Right renal cortex interstitium (tissue), 3 donors: ENCODE measurements around the gene SOS1. TPM values are rescaled to one million over a fixed set of nuclear protein-coding genes. Genes with fewer than 3 reads are reported as not detected.
"Not testable (repeated sequence)": the region's sequence is repeated elsewhere in the genome, so short reads cannot be mapped to it uniquely, and the experiment has no call there.

ENCODE experiments used
- DNase-seq, 3 donors: peaks; one replicate each; pipeline ENCODE4 v3.0.0-alpha.2; 2013; ENCODE audit warnings: low read depth in 3 of 3, low spot score in 2 of 3
- polyA plus RNA-seq, 3 donors: library from polyadenylated mRNA; unstranded; fragments of 120-200 nt; gene quantifications; one replicate each; pipeline ENCODE4 v1.2.1, GENCODE V29; 2013; ENCODE audit not compliant: insufficient read length in 3 of 3

The SOS1 gene
- polyA plus RNA-seq = 10 to 100 TPM; 45.9 to 57.1 (median 47.5) TPM

DNA sequence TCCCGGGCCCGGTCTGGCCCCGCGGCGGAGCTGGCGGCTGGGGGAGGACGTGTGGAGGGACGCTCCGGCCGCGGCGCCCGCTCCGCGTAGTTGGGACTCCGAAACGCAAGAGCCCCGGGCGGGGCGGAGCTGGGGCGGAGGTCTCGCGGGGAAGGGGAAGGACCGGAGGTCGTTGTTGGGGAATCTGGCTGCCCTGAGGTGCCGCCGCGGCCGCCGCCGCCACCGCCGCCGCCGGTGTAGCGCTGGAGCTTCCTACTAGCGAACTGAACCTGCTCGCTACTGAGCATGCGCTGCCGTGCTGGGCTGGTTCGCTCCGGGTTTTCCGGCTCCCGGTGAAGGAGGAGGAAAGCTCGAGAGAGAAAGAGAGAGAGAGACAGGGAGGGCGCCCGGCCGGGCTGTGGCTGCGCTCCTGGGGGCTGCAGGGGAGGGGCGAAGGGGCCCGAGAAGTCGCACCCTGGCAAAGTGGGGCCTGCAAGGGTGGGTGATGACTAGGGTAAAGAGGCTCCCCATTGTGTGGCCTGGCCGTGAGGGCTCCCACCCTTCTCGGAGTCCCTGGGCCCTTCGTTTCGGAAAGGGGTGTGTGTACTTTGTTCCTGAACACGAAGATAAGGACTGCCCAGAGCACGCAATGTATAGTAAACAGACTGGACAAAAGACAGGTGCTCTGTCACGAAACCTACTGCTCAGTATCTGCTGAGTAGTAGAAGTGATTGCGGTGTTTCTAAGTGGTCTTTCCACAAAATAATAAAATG, at the start of gene SOS1:
TSS of gene SOS1 (minus strand) at position 281 of the 752 bp plus-strand sequence. CDS start 629 bp downstream, outside the sequence.
- DNase-seq = peak; percentile 90 to 91 (median 90)

- DNase-seq = no peak
Observed at GRCh38 chr2:39164089-39164488, 43.2 kb upstream of the SOS1 start.

GRCh38 chr2:39160982-39161381, 40.1 kb upstream of the SOS1 start:
- no peak for DNase-seq

DNA sequence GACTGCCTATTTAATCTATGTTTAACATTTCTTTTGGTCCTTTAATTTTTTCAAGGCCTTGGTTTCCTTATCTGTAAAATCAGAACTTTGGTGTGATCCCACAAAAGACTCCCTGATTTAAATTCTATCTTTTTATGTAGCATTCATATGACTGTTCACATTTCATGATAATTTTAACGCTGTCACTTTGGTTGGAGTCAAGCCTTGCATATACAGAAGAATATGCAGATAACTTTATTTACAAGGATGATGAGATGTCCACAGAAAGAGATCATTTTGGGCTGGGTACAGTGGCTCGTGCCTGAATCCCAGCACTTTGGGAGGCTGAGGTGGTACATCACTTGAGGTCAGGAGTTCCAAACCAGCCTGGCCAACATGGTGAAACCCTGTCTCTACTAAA, 38.4 kb upstream of the SOS1 start:
- DNase-seq = no peak

GRCh38 chr2:39158351-39158750, 37.5 kb upstream of the SOS1 start:
- no peak for DNase-seq

DNA sequence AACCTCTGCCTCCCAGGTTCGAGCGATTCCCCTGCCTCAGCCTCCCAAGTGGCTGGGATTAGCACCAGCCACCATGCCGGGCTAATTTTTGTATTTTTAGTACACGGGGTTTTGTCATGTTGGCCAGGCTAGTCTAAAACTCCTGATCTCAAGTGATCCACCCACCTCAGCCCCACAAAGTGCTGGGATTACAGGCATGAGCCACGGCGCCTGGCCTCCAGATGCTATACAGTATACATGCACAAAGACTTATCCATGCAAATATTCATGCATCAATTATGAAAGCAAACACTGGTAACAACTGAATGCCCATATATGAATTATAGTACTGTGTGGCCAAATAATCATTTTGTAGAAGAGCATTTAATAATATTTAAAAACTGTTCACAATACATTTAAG, 36.0 kb upstream of the SOS1 start:
- DNase-seq = no peak

- no peak for DNase-seq
Observed at GRCh38 chr2:39156107-39156506, 35.3 kb upstream of the SOS1 start.

- DNase-seq = not testable (repeated sequence)
Observed at GRCh38 chr2:39155573-39155972, 34.7 kb upstream of the SOS1 start.

- DNase-seq = no peak
Observed at GRCh38 chr2:39154944-39155343, 34.1 kb upstream of the SOS1 start.

DNA sequence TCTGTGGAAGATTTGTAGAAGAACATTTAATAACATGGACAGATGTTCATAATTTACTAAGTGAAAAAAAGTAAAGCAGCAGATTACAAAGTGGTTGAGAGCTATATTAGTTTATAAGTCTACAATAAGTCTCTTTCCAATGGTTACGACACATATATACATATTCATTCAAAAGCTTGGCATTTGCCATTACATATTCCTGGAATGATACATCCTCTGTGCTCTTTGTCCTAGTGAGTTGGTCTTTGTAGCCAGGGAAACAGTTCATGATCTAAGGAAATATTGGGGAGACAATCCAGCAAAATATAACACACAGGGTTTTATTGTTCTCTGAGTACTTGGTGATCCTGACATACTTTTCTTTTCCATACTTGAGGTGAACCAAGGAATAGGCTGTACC, 32.5 kb upstream of the SOS1 start:
- DNase-seq = no peak

GRCh38 chr2:39152504-39152903, 31.7 kb upstream of the SOS1 start:
- no peak for DNase-seq

DNA sequence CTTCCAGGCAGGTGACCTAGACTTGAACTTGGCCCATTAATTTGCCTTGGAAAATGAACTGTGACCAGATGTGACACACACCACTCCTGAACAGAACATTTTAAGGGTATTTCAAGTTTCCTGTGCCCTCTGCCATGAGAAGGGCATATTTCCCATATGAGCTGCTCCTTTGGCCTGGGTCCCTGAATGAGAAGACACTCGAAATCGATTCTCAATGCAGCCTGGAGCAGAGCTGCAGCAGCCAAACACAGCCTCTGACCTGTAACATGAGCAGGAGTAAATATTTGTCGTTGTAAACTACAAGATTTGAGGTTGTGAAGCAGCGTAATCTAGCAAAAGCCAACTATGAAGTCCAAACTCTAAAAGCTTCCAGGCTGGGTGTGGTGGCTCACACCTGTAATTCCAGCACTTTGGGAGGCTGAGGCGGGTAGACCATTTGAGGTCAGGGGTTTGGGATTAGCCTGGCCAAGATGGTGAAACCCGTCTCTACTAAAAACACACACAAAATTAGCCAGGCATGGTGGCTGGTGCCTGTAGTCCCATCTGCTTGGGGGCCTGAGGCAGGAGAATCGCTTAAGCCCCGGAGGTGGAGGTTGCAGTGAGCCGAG, 30.1 kb upstream of the SOS1 start:
- no peak for DNase-seq

GRCh38 chr2:39150102-39150562, 29.3 kb upstream of the SOS1 start:
- DNase-seq = no peak

- DNase-seq = no peak
Observed at GRCh38 chr2:39146630-39147029, 25.8 kb upstream of the SOS1 start.

DNA sequence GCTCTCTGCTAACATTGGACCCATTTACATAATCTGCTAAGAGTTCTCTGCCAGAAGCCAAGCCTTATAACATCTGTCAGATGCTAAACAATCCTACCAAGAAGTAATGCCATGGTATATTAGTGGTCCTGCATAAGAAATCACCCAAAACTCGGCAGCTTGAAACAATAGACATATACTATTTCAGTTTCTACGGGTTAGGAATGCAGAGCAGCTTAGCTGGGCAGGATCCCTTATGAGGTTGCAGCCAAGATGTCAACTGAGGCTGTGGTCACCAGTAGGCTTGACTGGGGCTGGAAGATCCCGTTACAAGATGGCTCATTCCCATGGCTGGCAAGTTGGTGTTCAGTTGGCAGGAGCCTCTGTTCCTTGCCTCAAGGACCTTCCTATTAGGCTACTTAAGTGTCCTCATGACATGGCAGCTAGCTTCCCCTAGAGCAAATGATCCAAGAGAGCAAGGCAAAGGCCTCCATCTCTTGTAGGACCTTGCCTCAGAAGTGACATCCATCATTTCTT, 25.1 kb upstream of the SOS1 start:
- DNase-seq = no peak

GRCh38 chr2:39144416-39144815, 23.6 kb upstream of the SOS1 start:
- DNase-seq = no peak

DNA sequence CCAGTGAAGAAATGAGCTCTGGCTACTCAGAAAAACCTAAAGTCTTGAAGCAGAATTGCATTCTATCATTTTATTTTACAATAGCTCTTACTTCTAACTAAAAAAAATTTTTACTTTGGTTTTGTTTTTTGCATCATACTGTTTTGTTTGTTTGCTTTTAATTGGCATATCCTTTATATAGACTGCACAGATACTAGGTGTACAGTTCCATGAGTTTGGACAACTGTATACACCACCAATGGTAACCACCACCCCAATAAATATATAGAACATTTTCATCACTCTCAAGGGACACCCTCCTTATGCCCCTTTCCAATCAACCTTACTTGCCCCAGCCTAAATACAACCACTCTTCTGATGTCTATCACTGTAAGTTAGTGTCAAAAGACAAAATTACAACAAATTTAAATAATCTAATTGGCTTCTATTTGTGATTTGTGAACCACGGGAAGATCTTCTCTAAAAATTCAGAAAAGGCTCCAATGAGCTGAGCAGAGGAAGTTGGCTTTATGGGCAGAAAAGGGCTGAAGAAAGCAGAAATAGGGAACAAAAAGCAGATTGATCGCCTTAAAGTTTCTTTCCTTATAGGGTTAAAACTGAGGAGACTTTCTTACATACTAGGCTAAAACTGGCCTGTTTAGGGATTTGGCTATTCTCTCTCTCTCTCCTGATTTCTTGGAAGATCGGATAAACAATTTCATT, 22.2 kb upstream of the SOS1 start:
- no peak for DNase-seq

DNA sequence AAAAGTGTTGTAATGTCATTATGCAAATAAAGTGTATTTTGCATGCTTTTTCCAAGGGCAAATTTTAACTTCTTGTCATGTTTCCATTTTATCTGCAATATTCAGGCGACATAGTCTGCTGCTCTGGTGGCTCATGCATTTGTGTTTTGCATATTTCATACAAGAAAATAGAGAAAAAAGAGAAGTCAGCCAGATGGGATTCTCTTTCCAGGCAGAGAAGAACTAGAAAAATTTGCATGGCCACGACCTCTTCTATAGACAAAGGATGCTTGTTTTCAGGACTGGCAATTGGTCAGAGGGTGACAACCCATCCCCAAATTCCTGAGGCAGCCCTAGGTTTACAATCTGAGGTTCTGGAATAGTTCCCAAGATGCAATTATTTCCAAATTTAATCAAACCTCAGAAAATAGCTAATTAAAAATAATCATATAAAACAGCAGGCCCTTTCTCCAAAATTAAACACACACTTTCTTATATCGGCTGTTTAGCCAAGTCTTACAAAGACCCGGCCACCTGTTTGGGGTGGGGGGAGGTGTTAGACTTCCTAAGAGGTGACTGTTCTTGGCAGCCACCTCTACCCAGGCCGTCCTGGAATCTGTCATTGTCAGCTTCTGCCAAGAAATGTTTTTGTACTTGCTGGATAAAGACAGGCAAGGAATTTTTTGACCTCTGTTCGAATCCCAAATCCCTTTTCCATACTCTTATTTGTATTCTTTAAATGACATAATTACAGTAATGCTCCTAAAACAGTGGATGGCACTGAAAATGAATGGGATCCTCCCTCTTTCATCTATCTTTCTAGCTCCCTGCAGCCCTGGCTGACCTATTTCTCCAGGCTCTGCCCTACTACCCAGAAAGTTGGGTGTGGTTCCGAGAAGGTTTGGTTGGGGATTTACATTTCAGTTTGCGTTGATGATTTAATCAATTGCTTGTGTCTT, 20.8 kb upstream of the SOS1 start:
- no peak for DNase-seq

DNA sequence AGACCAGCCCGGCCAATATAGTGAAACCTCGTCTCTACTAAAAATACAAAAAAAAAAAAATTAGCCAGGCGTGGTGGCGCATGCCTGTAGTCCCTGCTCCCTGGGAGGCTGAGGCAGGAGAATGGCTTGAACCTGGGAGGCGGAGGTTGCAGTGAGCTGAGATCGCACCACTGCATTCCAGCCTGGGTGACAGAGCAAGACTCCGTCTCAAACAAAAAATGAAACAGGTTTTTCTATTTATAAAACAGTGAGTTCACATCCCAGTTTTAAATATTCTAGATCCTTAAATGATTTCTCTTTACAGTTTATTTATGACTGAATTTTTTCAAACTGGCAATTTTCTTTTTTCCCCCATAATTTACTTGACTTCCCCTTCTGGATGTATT, 20.1 kb upstream of the SOS1 start:
- not testable (repeated sequence) for DNase-seq

DNA sequence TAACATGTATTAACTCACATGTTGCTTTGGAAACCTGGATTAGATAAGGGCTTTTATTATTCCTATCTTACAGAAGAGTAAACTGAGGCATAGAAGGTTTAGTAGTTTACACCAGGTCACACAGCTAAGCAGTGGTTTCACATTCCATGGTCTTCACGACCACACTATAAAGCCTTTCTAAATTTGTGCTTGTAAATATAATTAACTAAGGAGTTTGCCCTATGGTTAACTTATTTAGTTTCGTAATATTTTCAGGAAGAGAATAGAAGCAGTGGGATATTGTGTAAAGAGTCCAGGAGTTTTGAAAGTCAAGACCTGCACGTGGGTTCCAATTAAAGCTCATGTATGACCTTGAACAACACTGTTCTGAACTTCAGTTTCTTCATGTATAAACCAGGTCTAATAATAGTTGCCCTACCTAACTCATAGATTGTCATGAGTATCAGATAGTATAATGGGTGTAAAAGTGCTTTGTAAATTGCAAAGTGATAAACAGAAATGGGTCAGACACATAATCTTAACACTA, 19.5 kb upstream of the SOS1 start:
- DNase-seq = no peak
